K562 (cell line): ENCODE data around the gene AMOTL1. TPM values are rescaled to one million over a fixed set of nuclear protein-coding genes. Genes with fewer than 3 reads are reported as not detected.

Experiments used
- ATAC-seq: fragments of 200-7000 bp; cut with Tn5 transposase; 3 replicates; pipeline ENCODE4 v1.9.1; 2020; ENCODE audit warnings: moderate library complexity
- BruUV-seq: library from RNA; stranded (reverse); fragments of 400-500 nt; replicated peaks from 2 replicates; lab custom pipeline; 2021; lab: Mats Ljungman, UMichigan
- CTCF ChIA-PET: fragments of 300-600 bp; formaldehyde crosslinking; extraction: SDS; loops from one replicate; lab custom pipeline; 2021; ENCODE audit warnings: low intra/inter-chr PET ratio; lab: Yijun Ruan, JAX
- POLR2A ChIA-PET: fragments of 300-600, 350-650 bp; sonication (Branson Sonifier 250); formaldehyde crosslinking; extraction: SDS; loops from one replicate; lab custom pipeline; 2021; ENCODE audit warnings: antibody characterized with exemption, inconsistent platforms; lab: Yijun Ruan, JAX
- DNase-seq, 4 experiments: peaks; one replicate each; pipeline versions ENCODE4 v3.0.0 to v3.0.0-alpha.2; 2011 to 2018; ENCODE audit warnings: low spot score in 3 of 4, mixed read lengths in 3 of 4; ENCODE audit errors: extremely low read depth in 1 of 4
- FAIRE-seq: peaks from 2 replicates; lab custom pipeline; 2011; peaks lifted over from hg19 to GRCh38; lab: Jason Lieb, UNC
- H2AFZ ChIP-seq: 2 replicates; pipeline ENCODE4 v1.6.0; 2011; ENCODE audit warnings: low read depth, low read length, control low read depth, inconsistent platforms
- H3K27ac ChIP-seq: fragments of 200-600 bp; 3 replicates; pipeline ENCODE4 v1.8.0; 2011; ENCODE audit warnings: low read depth, mild to moderate bottlenecking, control low read depth, inconsistent platforms, low read length, moderate library complexity, mixed read lengths; ENCODE audit errors: extremely low read depth
- H3K27me3 ChIP-seq, 2 experiments: fragments of 300-600 bp in 1 of 2; 2 replicates in 1 of 2; 3 replicates in 1 of 2; pipeline versions ENCODE4 v1.6.0 to v1.8.0; 2011; ENCODE audit warnings: inconsistent platforms in 2 of 2, low read length in 2 of 2, mild to moderate bottlenecking in 1 of 2, mixed read lengths in 1 of 2, moderate library complexity in 1 of 2; ENCODE audit not compliant: control insufficient read depth in 2 of 2, insufficient read depth in 2 of 2
- H3K36me3 ChIP-seq: fragments of 300-600 bp; 3 replicates; pipeline ENCODE4 v1.8.0; 2011; ENCODE audit warnings: mild to moderate bottlenecking, low read length, inconsistent platforms; ENCODE audit not compliant: control insufficient read depth, insufficient read depth
- H3K4me1 ChIP-seq, 2 experiments: fragments of 200-600 bp in 1 of 2; replicated peaks in 1 of 2; 2 replicates in 1 of 2; 3 replicates in 1 of 2; pipeline versions ENCODE4 v1.5.1 to v1.8.0; 2011; ENCODE audit warnings: inconsistent platforms in 2 of 2, low read length in 2 of 2, mild to moderate bottlenecking in 1 of 2, mixed read lengths in 1 of 2, moderate library complexity in 1 of 2; ENCODE audit not compliant: control insufficient read depth in 2 of 2, insufficient read depth in 2 of 2
- H3K4me2 ChIP-seq: 2 replicates; pipeline ENCODE4 v1.6.1; 2011; ENCODE audit warnings: low read length, control low read depth, inconsistent platforms, mixed read lengths; ENCODE audit not compliant: insufficient read depth
- H3K4me3 ChIP-seq: fragments of 200-600 bp; sonication (generic), shearing (Covaris generic); 2 replicates; pipeline ENCODE4 v1.5.1; 2016; ENCODE audit warnings: control low read depth, inconsistent platforms
- H3K79me2 ChIP-seq: fragments of 200-600 bp; 3 replicates; pipeline ENCODE4 v1.8.0; 2011; ENCODE audit warnings: low read length, inconsistent platforms; ENCODE audit not compliant: control insufficient read depth, insufficient read depth
- H3K9ac ChIP-seq, 2 experiments: 2 replicates each; pipeline versions ENCODE4 v1.6.0 to v1.6.1; 2011; ENCODE audit warnings: low read depth in 2 of 2, low read length in 2 of 2, control low read depth in 1 of 2, inconsistent platforms in 1 of 2, mild to moderate bottlenecking in 1 of 2, mixed read lengths in 1 of 2; ENCODE audit not compliant: insufficient read depth in 1 of 2
- H3K9me1 ChIP-seq: one replicate; pipeline ENCODE4 v1.6.0; 2011; ENCODE audit warnings: inconsistent platforms, mild to moderate bottlenecking, low read length, moderate library complexity; ENCODE audit not compliant: control insufficient read depth, insufficient read depth
- H3K9me3 ChIP-seq: replicated peaks from 2 replicates; pipeline ENCODE4 v1.5.1; 2011; ENCODE audit warnings: low read depth, low read length, inconsistent platforms; ENCODE audit not compliant: control insufficient read depth, insufficient read depth
- H4K20me1 ChIP-seq: replicated peaks from 2 replicates; pipeline ENCODE4 v1.6.1; 2011; ENCODE audit warnings: low read length, inconsistent platforms, mixed read lengths; ENCODE audit not compliant: control insufficient read depth, insufficient read depth
- CLOCK ChIP-seq: fragments of 250-450 bp; sonication (Bioruptor Pico); IDR thresholded peaks from 2 replicates; pipeline ENCODE4 v1.4.0; 2020; ENCODE audit warnings: mild to moderate bottlenecking, moderate library complexity, borderline replicate concordance
- DACH1 ChIP-seq: fragments of 450-650 bp; IDR thresholded peaks from 2 replicates; pipeline ENCODE4 v1.6.1; 2018; ENCODE audit not compliant: partially characterized antibody
- GMEB1 ChIP-seq: fragments of 250-450 bp; sonication (Bioruptor Pico); IDR thresholded peaks from 2 replicates; pipeline ENCODE4 v1.4.0; 2020; ENCODE audit warnings: mild to moderate bottlenecking
- MEF2D ChIP-seq: conservative IDR thresholded peaks from 2 replicates; pipeline ENCODE4 v1.6.1; 2016; ENCODE audit warnings: low read depth, missing genetic modification characterization, missing compliant biosample characterization
- RAD21 ChIP-seq, 2 experiments: fragments of 250-450 bp in 1 of 2; fragments of 450-650 bp in 1 of 2; sonication (Bioruptor Pico) in 1 of 2; formaldehyde crosslinking in 1 of 2; IDR thresholded peaks in 1 of 2; conservative IDR thresholded peaks in 1 of 2; 2 replicates each; pipeline versions ENCODE4 v1.4.0 to v1.8.0; 2020 to 2022; ENCODE audit warnings: mild to moderate bottlenecking in 2 of 2, moderate library complexity in 1 of 2
- WHSC1 ChIP-seq: IDR thresholded peaks from one replicate; pipeline ENCODE4 v1.6.1; 2012; ENCODE audit warnings: low read length, control low read depth, inconsistent platforms
- ZNF75A ChIP-seq: fragments of 450-650 bp; formaldehyde crosslinking; IDR thresholded peaks from 2 replicates; pipeline ENCODE4 v1.4.0; 2020; ENCODE audit warnings: mild to moderate bottlenecking
- WGBS: fragments of 100-300 bp; shearing (Covaris generic); methylation state at CpG from one replicate; pipeline ENCODE4 v1.1.6; 2016; ENCODE audit warnings: low coverage, mixed read lengths; ENCODE audit not compliant: insufficient coverage; ENCODE audit errors: missing lambda C conversion rate; 5-methylcytosine and 5-hydroxymethylcytosine counted together
- in situ Hi-C: fragments of 300-500 bp; cut with MboI; formaldehyde crosslinking; loops from 4 replicates; pipeline ENCODE4 v1.15.0; 2018; ENCODE audit warnings: inconsistent platforms, mixed read lengths
- intact Hi-C: fragments of 100-400 bp; cut with micrococcal nuclease; formaldehyde crosslinking; loops from 2 replicates; pipeline ENCODE4 v1.14.2; 2022
- polyA plus RNA-seq, 8 experiments: library from polyadenylated mRNA; depleted of rRNA in 4 of 8; stranded (reverse) in 5 of 8; unstranded in 3 of 8; fragments of >200 nt; fragmentation: Nextera tagmentation in 2 of 8; fragmentation: Illumina TruSeq in 1 of 8; extraction: Ambion mirVana in 2 of 8; extraction: Trizol in 1 of 8; gene quantifications; 2 replicates each; pipeline versions ENCODE4 v1.2.1 to v1.2.3, GENCODE V29; 2011 to 2014; ENCODE audit warnings: inconsistent platforms in 1 of 8, missing spikeins in 1 of 8
- total RNA-seq, 7 experiments: library from RNA; depleted of rRNA in 6 of 7; stranded (reverse); fragments of >200 nt in 6 of 7; fragmentation: Illumina TruSeq in 2 of 7; extraction: Trizol in 2 of 7; gene quantifications; 2 replicates each; pipeline versions ENCODE4 v1.2.1 to v1.2.3, GENCODE V29; 2011 to 2021; ENCODE audit warnings: low replicate concordance in 1 of 7
- TF ChIP-seq, protein P1 (sequence below): fragments of 250-450 bp; sonication (Bioruptor Pico); IDR thresholded peaks from 2 replicates; pipeline ENCODE4 v1.9.0; 2021; ENCODE audit warnings: mild to moderate bottlenecking, inconsistent platforms
- TF ChIP-seq, protein P2 (sequence below): sonication (generic); formaldehyde crosslinking; IDR thresholded peaks from 2 replicates; pipeline ENCODE4 v1.8.0; 2022; ENCODE audit warnings: missing genetic modification reagents, mild to moderate bottlenecking, moderate library complexity, borderline replicate concordance

Gene AMOTL1
- total and polyA plus RNA-seq, 9 of the 15 experiments (the other 6 are each of a cell fraction or from before 2014, with no cell fraction given), result 4.0 to 35.4 (median 14.0) TPM

- TF ChIP-seq MEF2D (no peak), WHSC1 (no peak), ZNF75A (CRISPR knock-in tag) (no peak), RAD21 (CRISPR knock-in tag; conservative IDR thresholded peaks at IDR 0.05 in 1 of 2, IDR thresholded peaks at IDR 0.05 in 1 of 2) (peak; percentile 8 to 27; a peak in 1 of 4 replicates)
- TF ChIP-seq, protein P1, sequence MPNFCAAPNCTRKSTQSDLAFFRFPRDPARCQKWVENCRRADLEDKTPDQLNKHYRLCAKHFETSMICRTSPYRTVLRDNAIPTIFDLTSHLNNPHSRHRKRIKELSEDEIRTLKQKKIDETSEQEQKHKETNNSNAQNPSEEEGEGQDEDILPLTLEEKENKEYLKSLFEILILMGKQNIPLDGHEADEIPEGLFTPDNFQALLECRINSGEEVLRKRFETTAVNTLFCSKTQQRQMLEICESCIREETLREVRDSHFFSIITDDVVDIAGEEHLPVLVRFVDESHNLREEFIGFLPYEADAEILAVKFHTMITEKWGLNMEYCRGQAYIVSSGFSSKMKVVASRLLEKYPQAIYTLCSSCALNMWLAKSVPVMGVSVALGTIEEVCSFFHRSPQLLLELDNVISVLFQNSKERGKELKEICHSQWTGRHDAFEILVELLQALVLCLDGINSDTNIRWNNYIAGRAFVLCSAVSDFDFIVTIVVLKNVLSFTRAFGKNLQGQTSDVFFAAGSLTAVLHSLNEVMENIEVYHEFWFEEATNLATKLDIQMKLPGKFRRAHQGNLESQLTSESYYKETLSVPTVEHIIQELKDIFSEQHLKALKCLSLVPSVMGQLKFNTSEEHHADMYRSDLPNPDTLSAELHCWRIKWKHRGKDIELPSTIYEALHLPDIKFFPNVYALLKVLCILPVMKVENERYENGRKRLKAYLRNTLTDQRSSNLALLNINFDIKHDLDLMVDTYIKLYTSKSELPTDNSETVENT (CRISPR knock-in tag), result no peak
Observed at GRCh38 chr11:94757037-94757735, 11.0 kb upstream of the AMOTL1 start (continued).

GRCh38 chr11:94758666-94759065 lies 9.5 kb upstream of the AMOTL1 start:
- in situ Hi-C loops, result no loop called here
- WGBS, result 43% methylated on average over 3 of the region's 3 CpGs
- TF ChIP-seq, protein P2, sequence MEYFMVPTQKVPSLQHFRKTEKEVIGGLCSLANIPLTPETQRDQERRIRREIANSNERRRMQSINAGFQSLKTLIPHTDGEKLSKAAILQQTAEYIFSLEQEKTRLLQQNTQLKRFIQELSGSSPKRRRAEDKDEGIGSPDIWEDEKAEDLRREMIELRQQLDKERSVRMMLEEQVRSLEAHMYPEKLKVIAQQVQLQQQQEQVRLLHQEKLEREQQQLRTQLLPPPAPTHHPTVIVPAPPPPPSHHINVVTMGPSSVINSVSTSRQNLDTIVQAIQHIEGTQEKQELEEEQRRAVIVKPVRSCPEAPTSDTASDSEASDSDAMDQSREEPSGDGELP (CRISPR knock-in tag), result no peak
- TF ChIP-seq GMEB1 (CRISPR knock-in tag), result no peak
- no peak for TF ChIP-seq CLOCK (CRISPR knock-in tag)
- no peak for TF ChIP-seq DACH1

More at GRCh38 chr11:94758666-94759065, 9.5 kb upstream of the AMOTL1 start:
- no peaks in the 10 kb centered on the region for H3K9me3 ChIP-seq
- intact Hi-C loops, result no loop called here
- H3K9me1 ChIP-seq, result no peaks in the 10 kb centered on the region
- ATAC-seq (no peak), DNase-seq (no peak), FAIRE-seq (no peak)
- no peak overlapping the region for H3K27ac ChIP-seq
- H4K20me1 ChIP-seq, result no peaks in the 10 kb centered on the region
- H3K36me3 ChIP-seq, result no peaks in the 10 kb centered on the region
- no peak overlapping the region for H3K9ac ChIP-seq
- no peak overlapping the region for H3K4me2 ChIP-seq
- no TSS peak for BruUV-seq
- H3K4me1 ChIP-seq, result peaks cover 0 to 25% of the 10 kb centered on the region in 2 experiments; a peak in 3 of 5 replicates
- CTCF ChIA-PET, result no interaction called here
- no peaks in the 10 kb centered on the region for H3K79me2 ChIP-seq
- POLR2A ChIA-PET, result interaction anchor here (0.7 to 3.3 kb wide), 2 partner anchors 7 to 11 kb away, joined by 3 to 15 read pairs; no protein-coding TSS in a partner anchor
- H2AFZ ChIP-seq, result no peak overlapping the region
- no peak overlapping the region for H3K4me3 ChIP-seq
- H3K27me3 ChIP-seq, result no peaks in the 10 kb centered on the region
